Measurements from ENCODE around the gene CDH23. TPM values are rescaled to one million over a fixed set of nuclear protein-coding genes. Genes with fewer than 3 reads are reported as not detected.

Gene CDH23
- total and polyA plus RNA-seq, 2 of the 8 experiments (the other 6 are each of a cell fraction or from before 2014, with no cell fraction given) = 1.9 to 4.9 TPM

- Histone ChIP-seq H3K79me1 (ENCODE audit: low read depth, low read length) (no peaks in the 10 kb centered on the region), H3K79me2 (ENCODE audit: control insufficient read depth in 1 of 2, insufficient read depth in 2 of 2, low read length in 2 of 2) (no peaks in the 10 kb centered on the region), H4K8ac (ENCODE audit: extremely low read depth, insufficient read depth, low read length) (no peak overlapping the region), H4K5ac (ENCODE audit: insufficient read length, low read depth, low read length) (no peak overlapping the region), H3K14ac (ENCODE audit: insufficient read length) (no peak overlapping the region), H2AFZ (ENCODE audit: low read length) (no peak overlapping the region), H3K4ac (replicated peaks; ENCODE audit: insufficient read length, low read depth, low read length) (no peak overlapping the region), H2BK12ac (ENCODE audit: low read depth, low read length) (no peak overlapping the region), H3K9me3 (ENCODE audit: insufficient read depth in 2 of 2, low read depth in 1 of 2, low read length in 1 of 2) (no peaks in the 10 kb centered on the region), H2BK15ac (ENCODE audit: low read length) (no peak overlapping the region), H4K20me1 (replicated peaks in 1 of 2; ENCODE audit: control insufficient read depth in 1 of 2, insufficient read depth in 2 of 2, low read length in 2 of 2) (peaks cover 1 to 3% of the 10 kb centered on the region in 2 experiments), H3K56ac (replicated peaks; ENCODE audit: insufficient read length, low read depth, low read length) (no peak overlapping the region), H3K36me3 (ENCODE audit: control insufficient read depth in 2 of 4, insufficient read depth in 4 of 4, low read length in 3 of 4) (peaks cover 2 to 10% (median 6%) of the 10 kb centered on the region in 4 experiments; a peak in 6 of 8 replicates), H3K18ac (ENCODE audit: extremely low read depth, low read length) (no peak overlapping the region), H3K23ac (ENCODE audit: insufficient read length) (no peak overlapping the region), H3K27ac (ENCODE audit: low read depth, low read length) (no peak overlapping the region), H3K23me2 (ENCODE audit: low read depth, low read length) (no peaks in the 10 kb centered on the region), H3K9ac (replicated peaks in 1 of 4; ENCODE audit: extremely low read depth in 1 of 4, low read depth in 3 of 4, low read length in 3 of 4) (no peak overlapping the region), H3K4me2 (ENCODE audit: insufficient read depth in 1 of 2, low read depth in 2 of 2, low read length in 2 of 2) (no peak overlapping the region), H3K4me3 (ENCODE audit: extremely low read depth in 1 of 4, insufficient read depth in 2 of 4, low read depth in 3 of 4, low read length in 4 of 4) (no peak overlapping the region), H2BK20ac (ENCODE audit: low read length) (no peak overlapping the region), H2BK5ac (ENCODE audit: low read depth, low read length) (no peak overlapping the region), H3K4me1 (replicated peaks in 1 of 4; ENCODE audit: control insufficient read depth in 3 of 4, insufficient read depth in 4 of 4, low read length in 3 of 4) (no peaks in the 10 kb centered on the region), H2BK120ac (replicated peaks; ENCODE audit: low read depth, low read length) (no peak overlapping the region), H2AK5ac (ENCODE audit: low read depth, low read length) (no peak overlapping the region), H4K91ac (replicated peaks; ENCODE audit: insufficient read length, low read length) (no peak overlapping the region), H3K27me3 (replicated peaks in 1 of 4; ENCODE audit: control insufficient read depth in 3 of 4, extremely low read depth in 1 of 4, insufficient read depth in 3 of 4, low read length in 3 of 4) (no peaks in the 10 kb centered on the region; a peak in 1 of 7 replicates)
- ChIA-PET POLR2A (ENCODE audit: partially characterized antibody) (no interaction called here), CTCF (ENCODE audit: partially characterized antibody) (interaction anchor here (0.8 to 28.0 kb wide), 9 partner anchors 8 to 450 kb away, joined by 3 to 401 read pairs (median 3); partner anchors contain the start of gene SLC29A3)
- FAIRE-seq (no peak), DNase-seq (ENCODE audit: low read depth in 1 of 2, low spot score in 2 of 2) (no peak)
- 83% methylated on average over 2 of the region's 2 CpGs; no CpG with 5 or more reads in 1 of the 2 experiments for WGBS, 2 experiments (ENCODE audit: extremely low coverage in 1 of 2, insufficient coverage in 1 of 2, insufficient read length in 1 of 2, insufficient replicate concordance in 2 of 2, low coverage in 1 of 2, low lambda C conversion rate in 2 of 2, missing lambda C conversion rate in 1 of 2)
- TF ChIP-seq ASH2L (IDR thresholded peaks at IDR 0.05; ENCODE audit: low read length) = no peak
- TF ChIP-seq FOSL1 (IDR thresholded peaks at IDR 0.05; ENCODE audit: insufficient read depth, low read depth, low read length) = no peak
- no peak for TF ChIP-seq EP300 (IDR thresholded peaks at IDR 0.05; ENCODE audit: borderline replicate concordance in 1 of 2, low read depth in 2 of 2, low read length in 2 of 2)
- TF ChIP-seq SIN3A (conservative IDR thresholded peaks at IDR 0.05 in 1 of 2, IDR thresholded peaks at IDR 0.05 in 1 of 2; ENCODE audit: low read depth in 1 of 2, low read length in 2 of 2) = no peak
- no peak for TF ChIP-seq KDM5A (IDR thresholded peaks at IDR 0.05; ENCODE audit: low read length)
- no peak for TF ChIP-seq SIRT6 (IDR thresholded peaks at IDR 0.05; ENCODE audit: low read length)
- TF ChIP-seq EZH2 (IDR thresholded peaks at IDR 0.05; ENCODE audit: low read depth, low read length, severe bottlenecking) = no peak
- TF ChIP-seq NANOG (IDR thresholded peaks at IDR 0.05; ENCODE audit: insufficient read depth, low read depth, low read length, poor library complexity, severe bottlenecking) = no peak
- no peak for TF ChIP-seq SP4 (IDR thresholded peaks at IDR 0.05; ENCODE audit: low read length)
- TF ChIP-seq POLR2AphosphoS5 (IDR thresholded peaks at IDR 0.05; ENCODE audit: low read depth, low read length) = no peak
- no peak for TF ChIP-seq USF2 (IDR thresholded peaks at IDR 0.05; ENCODE audit: low read length)
Observed at GRCh38 chr10:71360735-71361134, 36.0 kb upstream of the CDH23 start.
